ENCODE measurements around the gene GRB10. TPM values are rescaled to one million over a fixed set of nuclear protein-coding genes. Genes with fewer than 3 reads are reported as not detected.
"Not testable (repeated sequence)": the region's sequence is repeated elsewhere in the genome, so short reads cannot be mapped to it uniquely, and the experiment has no call there.

Gene GRB10
- total and polyA plus RNA-seq, 11 donors, result 14.7 to 38.2 (median 28.0) TPM

DNA sequence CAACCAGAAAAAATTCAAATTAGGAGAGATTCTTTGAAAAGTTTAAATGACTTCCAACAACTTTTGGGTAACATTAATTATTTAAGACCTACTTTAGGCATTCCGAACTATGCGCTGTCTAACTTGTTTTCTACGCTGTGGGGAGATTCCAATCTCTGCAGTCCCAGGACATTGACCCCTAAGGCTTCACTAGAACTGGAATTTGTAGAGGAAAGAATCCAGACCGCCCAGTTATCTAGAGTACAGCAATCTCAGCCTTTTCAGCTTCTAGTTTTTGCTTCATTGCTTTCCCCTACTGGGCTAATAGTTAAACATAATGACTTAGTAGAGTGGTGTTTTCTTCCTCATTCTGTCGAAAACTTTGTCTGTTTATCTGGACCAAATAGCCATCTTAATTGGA lies 202.6 kb downstream of the GRB10 start:
- ATAC-seq, result no peak
- no peaks in the 10 kb centered on the region for H3K27me3 ChIP-seq
- H3K9me3 ChIP-seq, result peaks cover 0 to 22% (median 7%) of the 10 kb centered on the region in 12 donors
- intact Hi-C loops (cut with DNase I), result no loop called here
- no peaks in the 10 kb centered on the region for H3K4me1 ChIP-seq
- 83 to 88% (median 86%) methylated on average over 5 of the region's 5 CpGs for WGBS, 4 donors
- no peak overlapping the region for H3K27ac ChIP-seq
- no peaks in the 10 kb centered on the region for H3K36me3 ChIP-seq
- H3K4me3 ChIP-seq, result no peak overlapping the region
- no peak for TF ChIP-seq POLR2A (IDR thresholded peaks at IDR 0.05)
- TF ChIP-seq, protein P1, sequence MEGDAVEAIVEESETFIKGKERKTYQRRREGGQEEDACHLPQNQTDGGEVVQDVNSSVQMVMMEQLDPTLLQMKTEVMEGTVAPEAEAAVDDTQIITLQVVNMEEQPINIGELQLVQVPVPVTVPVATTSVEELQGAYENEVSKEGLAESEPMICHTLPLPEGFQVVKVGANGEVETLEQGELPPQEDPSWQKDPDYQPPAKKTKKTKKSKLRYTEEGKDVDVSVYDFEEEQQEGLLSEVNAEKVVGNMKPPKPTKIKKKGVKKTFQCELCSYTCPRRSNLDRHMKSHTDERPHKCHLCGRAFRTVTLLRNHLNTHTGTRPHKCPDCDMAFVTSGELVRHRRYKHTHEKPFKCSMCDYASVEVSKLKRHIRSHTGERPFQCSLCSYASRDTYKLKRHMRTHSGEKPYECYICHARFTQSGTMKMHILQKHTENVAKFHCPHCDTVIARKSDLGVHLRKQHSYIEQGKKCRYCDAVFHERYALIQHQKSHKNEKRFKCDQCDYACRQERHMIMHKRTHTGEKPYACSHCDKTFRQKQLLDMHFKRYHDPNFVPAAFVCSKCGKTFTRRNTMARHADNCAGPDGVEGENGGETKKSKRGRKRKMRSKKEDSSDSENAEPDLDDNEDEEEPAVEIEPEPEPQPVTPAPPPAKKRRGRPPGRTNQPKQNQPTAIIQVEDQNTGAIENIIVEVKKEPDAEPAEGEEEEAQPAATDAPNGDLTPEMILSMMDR (IDR thresholded peaks at IDR 0.05), result no peak
- DNase-seq, result no peak

GRCh38 chr7:50578105-50578504 lies 204.6 kb downstream of the GRB10 start:
- H3K27ac ChIP-seq; intact Hi-C loops (cut with DNase I); DNase-seq; H3K9me3 ChIP-seq; H3K36me3 ChIP-seq; H3K4me1 ChIP-seq; H3K4me3 ChIP-seq; H3K27me3 ChIP-seq; ATAC-seq: not testable (repeated sequence)
- 85 to 98% (median 90%) methylated on average over 4 of the region's 4 CpGs for WGBS, 4 donors

DNA sequence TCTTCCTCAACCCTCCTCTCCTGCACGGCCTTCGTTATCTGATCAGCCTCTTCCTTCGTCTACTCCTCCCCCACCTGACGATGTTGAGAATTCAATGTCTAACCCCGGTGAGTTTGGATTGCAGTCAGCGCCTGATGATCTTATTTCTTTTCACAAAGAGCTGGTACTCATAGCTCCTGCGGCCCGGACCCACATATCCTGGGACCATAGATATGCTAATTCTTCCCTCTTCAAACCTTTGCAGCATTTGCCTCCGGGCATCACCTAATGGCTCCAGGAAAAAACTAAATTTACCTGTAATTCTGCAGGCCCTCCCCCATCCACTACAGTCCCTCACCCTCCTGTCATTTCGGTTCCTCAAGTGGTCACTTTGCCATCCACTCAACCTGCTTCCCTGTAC lies 205.1 kb downstream of the GRB10 start:
- Histone ChIP-seq H3K4me1 (no peaks in the 10 kb centered on the region), H3K36me3 (no peaks in the 10 kb centered on the region), H3K9me3 (peaks cover 0 to 2% (median 0%) of the 10 kb centered on the region in 12 donors), H3K4me3 (no peak overlapping the region), H3K27ac (no peak overlapping the region), H3K27me3 (no peaks in the 10 kb centered on the region)
- DNase-seq (no peak), ATAC-seq (no peak)
- TF ChIP-seq POLR2A (IDR thresholded peaks at IDR 0.05), result no peak
- TF ChIP-seq, protein P1 (IDR thresholded peaks at IDR 0.05), result no peak
- intact Hi-C loops (cut with DNase I), result no loop called here
- 89 to 94% (median 91%) methylated on average over 10 of the region's 10 CpGs for WGBS, 4 donors

- H3K4me3 ChIP-seq; DNase-seq; H3K9me3 ChIP-seq; H3K27ac ChIP-seq; intact Hi-C loops (cut with DNase I); H3K36me3 ChIP-seq; H3K27me3 ChIP-seq; H3K4me1 ChIP-seq; ATAC-seq: not testable (repeated sequence)
- 71 to 78% (median 76%) methylated on average over 6 of the region's 6 CpGs for WGBS, 4 donors
Observed at GRCh38 chr7:50576388-50576787, 206.3 kb downstream of the GRB10 start.

- WGBS, 4 donors, result 77 to 84% (median 81%) methylated on average over 6 of the region's 6 CpGs
Observed at GRCh38 chr7:50567715-50568261, 214.9 kb downstream of the GRB10 start.

More at GRCh38 chr7:50567715-50568261, 214.9 kb downstream of the GRB10 start:
- no peak for ATAC-seq
- no peak for TF ChIP-seq POLR2A (IDR thresholded peaks at IDR 0.05)
- TF ChIP-seq, protein P1 (IDR thresholded peaks at IDR 0.05), result no peak
- Histone ChIP-seq H3K4me3 (no peak overlapping the region), H3K27ac (no peak overlapping the region), H3K4me1 (no peaks in the 10 kb centered on the region), H3K36me3 (no peaks in the 10 kb centered on the region), H3K27me3 (peaks cover 0 to 9% (median 0%) of the 10 kb centered on the region in 9 donors), H3K9me3 (peaks cover 0 to 3% (median 0%) of the 10 kb centered on the region in 12 donors)
- no peak for DNase-seq
- intact Hi-C loops (cut with DNase I), result no loop called here
